Measurements from ENCODE around the gene MED27.
"Not testable (repeated sequence)": the region's sequence is repeated elsewhere in the genome, so short reads cannot be mapped to it uniquely, and the experiment has no call there.

MED27 gene

GRCh38 chr9:131959056-131959455 is 120.6 kb downstream of the MED27 start:
- no peak for DNase-seq
- in situ Hi-C loops (cut with MboI; ENCODE audit: low pct_unique_long_range_greater_than_20kb, low sequenced_read_pairs), result no loop called here

GRCh38 chr9:131954299-131954698 is 125.4 kb downstream of the MED27 start:
- in situ Hi-C loops (cut with MboI; ENCODE audit: low pct_unique_long_range_greater_than_20kb, low sequenced_read_pairs), result no loop called here

GRCh38 chr9:131951905-131952304 is 127.8 kb downstream of the MED27 start:
- DNase-seq, result no peak
- in situ Hi-C loops (cut with MboI; ENCODE audit: low pct_unique_long_range_greater_than_20kb, low sequenced_read_pairs), result no loop called here

More at GRCh38 chr9:131954299-131954698, 125.4 kb downstream of the MED27 start:
- DNase-seq, result no peak

GRCh38 chr9:131951155-131951554 is 128.5 kb downstream of the MED27 start:
- in situ Hi-C loops (cut with MboI; ENCODE audit: low pct_unique_long_range_greater_than_20kb, low sequenced_read_pairs), result no loop called here
- DNase-seq, result no peak

GRCh38 chr9:131950487-131950886 is 129.2 kb downstream of the MED27 start:
- in situ Hi-C loops (cut with MboI; ENCODE audit: low pct_unique_long_range_greater_than_20kb, low sequenced_read_pairs), result no loop called here
- no peak for DNase-seq

GRCh38 chr9:131946180-131946579 is 133.5 kb downstream of the MED27 start:
- in situ Hi-C loops (cut with MboI; ENCODE audit: low pct_unique_long_range_greater_than_20kb, low sequenced_read_pairs), result no loop called here
- peak; percentile 18 for DNase-seq

- in situ Hi-C loops (cut with MboI; ENCODE audit: low pct_unique_long_range_greater_than_20kb, low sequenced_read_pairs), result no loop called here
- no peak for DNase-seq
These were observed 136.3 kb downstream of the MED27 start for GRCh38 chr9:131943351-131943841.

GRCh38 chr9:131942146-131942720 is 137.4 kb downstream of the MED27 start:
- in situ Hi-C loops (cut with MboI; ENCODE audit: low pct_unique_long_range_greater_than_20kb, low sequenced_read_pairs), result no loop called here
- no peak for DNase-seq

- no peak for DNase-seq
These were observed 142.2 kb downstream of the MED27 start for GRCh38 chr9:131937451-131937850.

GRCh38 chr9:131936929-131937328 is 142.7 kb downstream of the MED27 start:
- DNase-seq, result no peak
- in situ Hi-C loops (cut with MboI; ENCODE audit: low pct_unique_long_range_greater_than_20kb, low sequenced_read_pairs), result no loop called here

More at GRCh38 chr9:131937451-131937850, 142.2 kb downstream of the MED27 start:
- in situ Hi-C loops (cut with MboI; ENCODE audit: low pct_unique_long_range_greater_than_20kb, low sequenced_read_pairs), result no loop called here

GRCh38 chr9:131934673-131935072 is 145.0 kb downstream of the MED27 start:
- DNase-seq, result no peak
- in situ Hi-C loops (cut with MboI; ENCODE audit: low pct_unique_long_range_greater_than_20kb, low sequenced_read_pairs), result no loop called here

- no peak for DNase-seq
- in situ Hi-C loops (cut with MboI; ENCODE audit: low pct_unique_long_range_greater_than_20kb, low sequenced_read_pairs), result no loop called here
These were observed 152.6 kb downstream of the MED27 start for GRCh38 chr9:131927091-131927490.

- DNase-seq, result no peak
- in situ Hi-C loops (cut with MboI; ENCODE audit: low pct_unique_long_range_greater_than_20kb, low sequenced_read_pairs), result no loop called here
These were observed 153.2 kb downstream of the MED27 start for GRCh38 chr9:131926360-131926922.

GRCh38 chr9:131925677-131926177 is 153.9 kb downstream of the MED27 start:
- no peak for DNase-seq
- in situ Hi-C loops (cut with MboI; ENCODE audit: low pct_unique_long_range_greater_than_20kb, low sequenced_read_pairs), result no loop called here

- in situ Hi-C loops (cut with MboI; ENCODE audit: low pct_unique_long_range_greater_than_20kb, low sequenced_read_pairs), result no loop called here
These were observed 155.9 kb downstream of the MED27 start for GRCh38 chr9:131923766-131924165.

GRCh38 chr9:131923132-131923671 is 156.5 kb downstream of the MED27 start:
- in situ Hi-C loops (cut with MboI; ENCODE audit: low pct_unique_long_range_greater_than_20kb, low sequenced_read_pairs), result no loop called here
- no peak for DNase-seq

More at GRCh38 chr9:131923766-131924165, 155.9 kb downstream of the MED27 start:
- DNase-seq, result no peak

- DNase-seq; in situ Hi-C loops (cut with MboI; ENCODE audit: low pct_unique_long_range_greater_than_20kb, low sequenced_read_pairs): not testable (repeated sequence)
These were observed 158.0 kb downstream of the MED27 start for GRCh38 chr9:131921635-131922034.

- in situ Hi-C loops (cut with MboI; ENCODE audit: low pct_unique_long_range_greater_than_20kb, low sequenced_read_pairs), result no loop called here
- no peak for DNase-seq
These were observed 160.5 kb downstream of the MED27 start for GRCh38 chr9:131919216-131919615.

- in situ Hi-C loops (cut with MboI; ENCODE audit: low pct_unique_long_range_greater_than_20kb, low sequenced_read_pairs), result no loop called here
- DNase-seq, result no peak
These were observed 161.2 kb downstream of the MED27 start for GRCh38 chr9:131918481-131918880.

- DNase-seq, result no peak
- in situ Hi-C loops (cut with MboI; ENCODE audit: low pct_unique_long_range_greater_than_20kb, low sequenced_read_pairs), result no loop called here
These were observed 162.7 kb downstream of the MED27 start for GRCh38 chr9:131917009-131917408.
